ENCODE data around the gene OLFML1. TPM values are rescaled to one million over a fixed set of nuclear protein-coding genes. Genes with fewer than 3 reads are reported as not detected.
A peak's percentile ranks its signal among the peaks of the same experiment; 100 is the strongest.

Gene OLFML1
- polyA plus RNA-seq, 4 donors: 0.81 to 7.7 (median 2.5) TPM; not detected in 1

GRCh38 chr11:7462706-7463105, 22.6 kb upstream of the OLFML1 start:
- 74 to 91% (median 90%) methylated on average over 1 of the region's 1 CpG for WGBS, 3 donors
- no peaks in the 10 kb centered on the region for H3K9me3 ChIP-seq (ENCODE audit: control insufficient read depth in 2 of 2, insufficient read depth in 1 of 2, low read depth in 1 of 2, low read length in 1 of 2)
- no peaks in the 10 kb centered on the region for H3K27me3 ChIP-seq (ENCODE audit: control insufficient read depth in 3 of 3, insufficient read depth in 3 of 3, low read length in 3 of 3)
- no peaks in the 10 kb centered on the region for H3K4me1 ChIP-seq (ENCODE audit: control insufficient read depth in 3 of 3, insufficient read depth in 2 of 3, low read depth in 1 of 3, low read length in 2 of 3)
- FAIRE-seq (no peak), DNase-seq (no peak)
- H3K4me3 ChIP-seq (ENCODE audit: low read depth in 1 of 3, low read length in 3 of 3): no peak overlapping the region
- H3K27ac ChIP-seq (ENCODE audit: low read depth in 1 of 3, low read length in 2 of 3): no peak overlapping the region
- H3K36me3 ChIP-seq (ENCODE audit: control insufficient read depth in 3 of 3, insufficient read depth in 2 of 3, low read depth in 1 of 3, low read length in 3 of 3): no peaks in the 10 kb centered on the region

GRCh38 chr11:7467652-7468051, 17.7 kb upstream of the OLFML1 start:
- H3K9me3 ChIP-seq (ENCODE audit: control insufficient read depth in 2 of 2, insufficient read depth in 1 of 2, low read depth in 1 of 2, low read length in 1 of 2): no peaks in the 10 kb centered on the region
- no peak overlapping the region for H3K4me3 ChIP-seq (ENCODE audit: low read depth in 1 of 3, low read length in 3 of 3)
- WGBS, 3 donors: 82 to 88% (median 85%) methylated on average over 2 of the region's 2 CpGs
- no peaks in the 10 kb centered on the region for H3K4me1 ChIP-seq (ENCODE audit: control insufficient read depth in 3 of 3, insufficient read depth in 2 of 3, low read depth in 1 of 3, low read length in 2 of 3)
- H3K27ac ChIP-seq (ENCODE audit: low read depth in 1 of 3, low read length in 2 of 3): no peak overlapping the region
- H3K27me3 ChIP-seq (ENCODE audit: control insufficient read depth in 3 of 3, insufficient read depth in 3 of 3, low read length in 3 of 3): no peaks in the 10 kb centered on the region
- H3K36me3 ChIP-seq (ENCODE audit: control insufficient read depth in 3 of 3, insufficient read depth in 2 of 3, low read depth in 1 of 3, low read length in 3 of 3): no peaks in the 10 kb centered on the region
- no peak for FAIRE-seq
- no peak for DNase-seq

- no peaks in the 10 kb centered on the region for H3K9me3 ChIP-seq (ENCODE audit: control insufficient read depth in 2 of 2, insufficient read depth in 1 of 2, low read depth in 1 of 2, low read length in 1 of 2)
- no peaks in the 10 kb centered on the region for H3K4me1 ChIP-seq (ENCODE audit: control insufficient read depth in 3 of 3, insufficient read depth in 2 of 3, low read depth in 1 of 3, low read length in 2 of 3)
- H3K4me3 ChIP-seq (ENCODE audit: low read depth in 1 of 3, low read length in 3 of 3): no peak overlapping the region
- DNase-seq: no peak
- 80 to 92% (median 83%) methylated on average over 5 of the region's 5 CpGs for whole genome bisulfite sequencing, 3 donors
- H3K36me3 ChIP-seq (ENCODE audit: control insufficient read depth in 3 of 3, insufficient read depth in 2 of 3, low read depth in 1 of 3, low read length in 3 of 3): no peaks in the 10 kb centered on the region
- no peak for FAIRE-seq
- no peak overlapping the region for H3K27ac ChIP-seq (ENCODE audit: low read depth in 1 of 3, low read length in 2 of 3)
- no peaks in the 10 kb centered on the region for H3K27me3 ChIP-seq (ENCODE audit: control insufficient read depth in 3 of 3, insufficient read depth in 3 of 3, low read length in 3 of 3)
Measured at GRCh38 chr11:7469351-7469865, 15.9 kb upstream of the OLFML1 start.

GRCh38 chr11:7471071-7471470, 14.2 kb upstream of the OLFML1 start:
- Histone ChIP-seq H3K9me3 (ENCODE audit: control insufficient read depth in 2 of 2, insufficient read depth in 1 of 2, low read depth in 1 of 2, low read length in 1 of 2) (no peaks in the 10 kb centered on the region), H3K4me1 (ENCODE audit: control insufficient read depth in 3 of 3, insufficient read depth in 2 of 3, low read depth in 1 of 3, low read length in 2 of 3) (no peaks in the 10 kb centered on the region), H3K27ac (ENCODE audit: low read depth in 1 of 3, low read length in 2 of 3) (no peak overlapping the region), H3K36me3 (ENCODE audit: control insufficient read depth in 3 of 3, insufficient read depth in 2 of 3, low read depth in 1 of 3, low read length in 3 of 3) (no peaks in the 10 kb centered on the region), H3K27me3 (ENCODE audit: control insufficient read depth in 3 of 3, insufficient read depth in 3 of 3, low read length in 3 of 3) (no peaks in the 10 kb centered on the region), H3K4me3 (ENCODE audit: low read depth in 1 of 3, low read length in 3 of 3) (no peak overlapping the region)
- FAIRE-seq: no peak
- WGBS, 3 donors: 86 to 93% (median 90%) methylated on average over 6 to 7 of the region's 7 CpGs
- no peak for DNase-seq

- FAIRE-seq (no peak), DNase-seq (no peak)
- Histone ChIP-seq H3K4me1 (ENCODE audit: control insufficient read depth in 3 of 3, insufficient read depth in 2 of 3, low read depth in 1 of 3, low read length in 2 of 3) (no peaks in the 10 kb centered on the region), H3K36me3 (ENCODE audit: control insufficient read depth in 3 of 3, insufficient read depth in 2 of 3, low read depth in 1 of 3, low read length in 3 of 3) (no peaks in the 10 kb centered on the region), H3K27me3 (ENCODE audit: control insufficient read depth in 3 of 3, insufficient read depth in 3 of 3, low read length in 3 of 3) (peaks cover 0 to 2% (median 0%) of the 10 kb centered on the region in 3 donors), H3K4me3 (ENCODE audit: low read depth in 1 of 3, low read length in 3 of 3) (no peak overlapping the region), H3K9me3 (ENCODE audit: control insufficient read depth in 2 of 2, insufficient read depth in 1 of 2, low read depth in 1 of 2, low read length in 1 of 2) (no peaks in the 10 kb centered on the region), H3K27ac (ENCODE audit: low read depth in 1 of 3, low read length in 2 of 3) (no peak overlapping the region)
- 44 to 83% (median 58%) methylated on average over 1 of the region's 1 CpG for WGBS, 3 donors
Measured at GRCh38 chr11:7473717-7474116, 11.6 kb upstream of the OLFML1 start.

- WGBS, 3 donors: 52 to 56% (median 54%) methylated on average over 2 of the region's 2 CpGs
- Histone ChIP-seq H3K4me1 (ENCODE audit: control insufficient read depth in 3 of 3, insufficient read depth in 2 of 3, low read depth in 1 of 3, low read length in 2 of 3) (no peaks in the 10 kb centered on the region), H3K27ac (ENCODE audit: low read depth in 1 of 3, low read length in 2 of 3) (no peak overlapping the region), H3K36me3 (ENCODE audit: control insufficient read depth in 3 of 3, insufficient read depth in 2 of 3, low read depth in 1 of 3, low read length in 3 of 3) (no peaks in the 10 kb centered on the region), H3K27me3 (ENCODE audit: control insufficient read depth in 3 of 3, insufficient read depth in 3 of 3, low read length in 3 of 3) (peaks cover 0 to 2% (median 0%) of the 10 kb centered on the region in 3 donors), H3K4me3 (ENCODE audit: low read depth in 1 of 3, low read length in 3 of 3) (no peak overlapping the region), H3K9me3 (ENCODE audit: control insufficient read depth in 2 of 2, insufficient read depth in 1 of 2, low read depth in 1 of 2, low read length in 1 of 2) (no peaks in the 10 kb centered on the region)
- DNase-seq: no peak
- no peak for FAIRE-seq
Measured at GRCh38 chr11:7480113-7480512, 5.2 kb upstream of the OLFML1 start.

GRCh38 chr11:7484131-7484530, 1.2 kb upstream of the OLFML1 start:
- 80 to 88% (median 84%) methylated on average over 3 of the region's 3 CpGs for WGBS, 3 donors
- Histone ChIP-seq H3K9me3 (ENCODE audit: control insufficient read depth in 2 of 2, insufficient read depth in 1 of 2, low read depth in 1 of 2, low read length in 1 of 2) (no peaks in the 10 kb centered on the region), H3K27me3 (ENCODE audit: control insufficient read depth in 3 of 3, insufficient read depth in 3 of 3, low read length in 3 of 3) (no peaks in the 10 kb centered on the region), H3K4me3 (ENCODE audit: low read depth in 1 of 3, low read length in 3 of 3) (no peak overlapping the region), H3K27ac (ENCODE audit: low read depth in 1 of 3, low read length in 2 of 3) (no peak overlapping the region), H3K36me3 (ENCODE audit: control insufficient read depth in 3 of 3, insufficient read depth in 2 of 3, low read depth in 1 of 3, low read length in 3 of 3) (no peaks in the 10 kb centered on the region), H3K4me1 (ENCODE audit: control insufficient read depth in 3 of 3, insufficient read depth in 2 of 3, low read depth in 1 of 3, low read length in 2 of 3) (no peaks in the 10 kb centered on the region)
- DNase-seq (no peak), FAIRE-seq (no peak)

- Histone ChIP-seq H3K36me3 (ENCODE audit: control insufficient read depth in 3 of 3, insufficient read depth in 2 of 3, low read depth in 1 of 3, low read length in 3 of 3) (no peaks in the 10 kb centered on the region), H3K4me3 (ENCODE audit: low read depth in 1 of 3, low read length in 3 of 3) (no peak overlapping the region), H3K27me3 (ENCODE audit: control insufficient read depth in 3 of 3, insufficient read depth in 3 of 3, low read length in 3 of 3) (no peaks in the 10 kb centered on the region), H3K9me3 (ENCODE audit: control insufficient read depth in 2 of 2, insufficient read depth in 1 of 2, low read depth in 1 of 2, low read length in 1 of 2) (no peaks in the 10 kb centered on the region), H3K27ac (ENCODE audit: low read depth in 1 of 3, low read length in 2 of 3) (peak overlapping the region in 1 of 3 donors; percentile 2), H3K4me1 (ENCODE audit: control insufficient read depth in 3 of 3, insufficient read depth in 2 of 3, low read depth in 1 of 3, low read length in 2 of 3) (no peaks in the 10 kb centered on the region)
- FAIRE-seq: no peak
- WGBS, 3 donors: 73 to 79% (median 74%) methylated on average over 3 of the region's 3 CpGs
- DNase-seq: no peak
Measured at GRCh38 chr11:7484645-7485044, 661 bp upstream of the OLFML1 start.

GRCh38 chr11:7486098-7486780, 933 bp downstream of the OLFML1 start:
- no peaks in the 10 kb centered on the region for H3K27me3 ChIP-seq (ENCODE audit: control insufficient read depth in 3 of 3, insufficient read depth in 3 of 3, low read length in 3 of 3)
- FAIRE-seq: no peak
- peaks cover 0 to under 1% (median 0%) of the 10 kb centered on the region in 3 donors for H3K4me1 ChIP-seq (ENCODE audit: control insufficient read depth in 3 of 3, insufficient read depth in 2 of 3, low read depth in 1 of 3, low read length in 2 of 3)
- no peaks in the 10 kb centered on the region for H3K9me3 ChIP-seq (ENCODE audit: control insufficient read depth in 2 of 2, insufficient read depth in 1 of 2, low read depth in 1 of 2, low read length in 1 of 2)
- peak in 1 of 2 donors; percentile 7 for DNase-seq
- 39 to 50% (median 46%) methylated on average over 2 of the region's 2 CpGs for WGBS, 3 donors
- H3K27ac ChIP-seq (ENCODE audit: low read depth in 1 of 3, low read length in 2 of 3): no peak overlapping the region
- peak overlapping the region in 1 of 3 donors; percentile 46 for H3K4me3 ChIP-seq (ENCODE audit: low read depth in 1 of 3, low read length in 3 of 3)
- no peaks in the 10 kb centered on the region for H3K36me3 ChIP-seq (ENCODE audit: control insufficient read depth in 3 of 3, insufficient read depth in 2 of 3, low read depth in 1 of 3, low read length in 3 of 3)
